Measurements from ENCODE around the gene COX15.
"Not testable (repeated sequence)": the region's sequence is repeated elsewhere in the genome, so short reads cannot be mapped to it uniquely, and the experiment has no call there.

DNA sequence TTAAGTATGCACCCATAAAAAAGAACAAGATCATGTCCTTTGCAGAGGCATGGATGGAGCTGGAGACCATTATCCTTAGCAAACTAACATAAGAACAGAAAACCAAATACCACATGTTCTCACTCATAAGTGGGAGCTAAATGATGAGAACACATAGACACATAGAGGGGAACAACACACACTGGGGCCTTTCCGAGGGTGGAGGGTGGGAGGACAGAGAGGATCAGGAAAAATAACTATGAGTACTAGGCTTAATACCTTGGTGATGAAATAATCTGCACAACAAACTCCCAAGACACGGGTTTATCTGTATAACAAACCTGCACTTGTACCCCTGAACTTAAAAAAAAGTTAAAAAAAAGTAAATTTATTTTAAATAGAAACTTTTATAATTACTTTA lies 14.2 kb upstream of the COX15 start:
- TF ChIP-seq CTCF (conservative IDR thresholded peaks at IDR 0.05 in 1 of 2, IDR thresholded peaks at IDR 0.05 in 1 of 2; ENCODE audit: extremely low read depth in 1 of 2, insufficient read depth in 1 of 2, low read depth in 1 of 2, low read length in 2 of 2); EZH2 (IDR thresholded peaks at IDR 0.05; ENCODE audit: borderline replicate concordance, low read length): not testable (repeated sequence)

All from mammary epithelial cell (primary cell).